ENCODE measurements around the gene SHANK2. TPM values are rescaled to one million over a fixed set of nuclear protein-coding genes. Genes with fewer than 3 reads are reported as not detected.

The SHANK2 gene
- total and polyA plus RNA-seq, 7 donors = under 0.01 to 0.17 (median 0.03) TPM; not detected in 3

GRCh38 chr11:71282581-71283351 is 30.4 kb upstream of the SHANK2 start:
- intact Hi-C loops (cut with DNase I) = no loop called here
- no peak for TF ChIP-seq CTCF (IDR thresholded peaks at IDR 0.05)
- Histone ChIP-seq H3K4me1 (no peaks in the 10 kb centered on the region), H3K4me3 (no peak overlapping the region), H3K27ac (no peak overlapping the region), H3K27me3 (ENCODE audit: insufficient read depth in 3 of 3, low read length in 2 of 3) (peaks cover 0 to 10% (median 2%) of the 10 kb centered on the region in 3 donors), H3K36me3 (ENCODE audit: insufficient read depth in 1 of 2, low read depth in 1 of 2) (no peaks in the 10 kb centered on the region), H3K9me3 (no peaks in the 10 kb centered on the region)
- DNase-seq (no peak), ATAC-seq (no peak)
- WGBS, 3 donors = 52 to 65% (median 64%) methylated on average over 15 of the region's 15 CpGs

- H3K4me1 ChIP-seq = no peaks in the 10 kb centered on the region
- DNase-seq (no peak), ATAC-seq (no peak)
- no peak overlapping the region for H3K4me3 ChIP-seq
- no peak overlapping the region for H3K27ac ChIP-seq
- intact Hi-C loops (cut with DNase I) = no loop called here
- no peaks in the 10 kb centered on the region for H3K9me3 ChIP-seq
- H3K36me3 ChIP-seq (ENCODE audit: insufficient read depth in 1 of 2, low read depth in 1 of 2) = no peaks in the 10 kb centered on the region
- TF ChIP-seq CTCF (IDR thresholded peaks at IDR 0.05) = no peak
- 56 to 63% (median 60%) methylated on average over 7 of the region's 7 CpGs for WGBS, 3 donors
- H3K27me3 ChIP-seq (ENCODE audit: insufficient read depth in 3 of 3, low read length in 2 of 3) = peaks cover 0 to 12% (median 2%) of the 10 kb centered on the region in 3 donors
Measured at GRCh38 chr11:71281831-71282230, 29.5 kb upstream of the SHANK2 start.

GRCh38 chr11:71281204-71281603 is 28.8 kb upstream of the SHANK2 start:
- no peak for TF ChIP-seq CTCF (IDR thresholded peaks at IDR 0.05)
- intact Hi-C loops (cut with DNase I) = no loop called here
- Histone ChIP-seq H3K4me1 (no peaks in the 10 kb centered on the region), H3K27ac (no peak overlapping the region), H3K36me3 (ENCODE audit: insufficient read depth in 1 of 2, low read depth in 1 of 2) (no peaks in the 10 kb centered on the region), H3K4me3 (no peak overlapping the region), H3K27me3 (ENCODE audit: insufficient read depth in 3 of 3, low read length in 2 of 3) (peaks cover 0 to 13% (median 2%) of the 10 kb centered on the region in 3 donors), H3K9me3 (no peaks in the 10 kb centered on the region)
- no peak for DNase-seq
- ATAC-seq = no peak
- 93 to 94% (median 94%) methylated on average over 3 of the region's 3 CpGs for WGBS, 3 donors

- H3K27me3 ChIP-seq (ENCODE audit: insufficient read depth in 3 of 3, low read length in 2 of 3) = peaks cover 0 to 8% (median 2%) of the 10 kb centered on the region in 3 donors
- H3K9me3 ChIP-seq = no peaks in the 10 kb centered on the region
- no peak for TF ChIP-seq CTCF (IDR thresholded peaks at IDR 0.05)
- no peaks in the 10 kb centered on the region for H3K4me1 ChIP-seq
- no peak for DNase-seq
- no peaks in the 10 kb centered on the region for H3K36me3 ChIP-seq (ENCODE audit: insufficient read depth in 1 of 2, low read depth in 1 of 2)
- no peak for ATAC-seq
- WGBS, 3 donors = 76 to 83% (median 82%) methylated on average over 14 of the region's 14 CpGs
- no peak overlapping the region for H3K4me3 ChIP-seq
- H3K27ac ChIP-seq = no peak overlapping the region
- intact Hi-C loops (cut with DNase I) = no loop called here
Measured at GRCh38 chr11:71279916-71280645, 27.7 kb upstream of the SHANK2 start.
